Measurements from ENCODE around the gene RPLP2.
A peak's percentile ranks its signal among the peaks of the same experiment; 100 is the strongest.

- TF ChIP-seq CTCF (conservative IDR thresholded peaks at IDR 0.05; ENCODE audit: low read depth, low read length) (peak; percentile 89), EZH2 (IDR thresholded peaks at IDR 0.05; ENCODE audit: borderline replicate concordance, low read depth, low read length, poor library complexity, severe bottlenecking) (no peak)
Measured at GRCh38 chr11:783581-784015, 26.2 kb upstream of the RPLP2 start.
